Measurements from ENCODE around the gene LAMTOR4. TPM values are rescaled to one million over a fixed set of nuclear protein-coding genes. Genes with fewer than 3 reads are reported as not detected.

Gene LAMTOR4
- total RNA-seq, 2 experiments from 2014 or later: 108 to 116 TPM

GRCh38 chr7:100158229-100159098 is 9.7 kb downstream of the LAMTOR4 start, which contains the start of gene TRAPPC14:
TSS of gene TRAPPC14 (minus strand) at chr7:100158723. CDS start at chr7:100158499, 224 bp downstream.
- peak within 1 kb of the TSS; percentile 89 for H3K27ac Mint-ChIP-seq
- intact Hi-C loops (cut with micrococcal nuclease): no loop called here
- peak; percentile 96 for DNase-seq
- H3K4me1 Mint-ChIP-seq (ENCODE audit: low read depth): peaks cover 41% of the 10 kb centered on the region
- ChIA-PET CTCF (interaction anchor here (0.7 to 2.4 kb wide), 6 partner anchors 7 to 32 kb away, joined by 3 to 9 read pairs (median 5); no protein-coding TSS in a partner anchor), POLR2A (interaction anchor here (0.6 to 1.8 kb wide), 7 partner anchors 9 to 33 kb away, joined by 3 to 11 read pairs (median 3); partner anchors contain the start of genes GAL3ST4 and LAMTOR4)
- peaks cover 14% of the 10 kb centered on the region for H3K36me3 Mint-ChIP-seq (ENCODE audit: low read depth)
- TF ChIP-seq, protein P1, sequence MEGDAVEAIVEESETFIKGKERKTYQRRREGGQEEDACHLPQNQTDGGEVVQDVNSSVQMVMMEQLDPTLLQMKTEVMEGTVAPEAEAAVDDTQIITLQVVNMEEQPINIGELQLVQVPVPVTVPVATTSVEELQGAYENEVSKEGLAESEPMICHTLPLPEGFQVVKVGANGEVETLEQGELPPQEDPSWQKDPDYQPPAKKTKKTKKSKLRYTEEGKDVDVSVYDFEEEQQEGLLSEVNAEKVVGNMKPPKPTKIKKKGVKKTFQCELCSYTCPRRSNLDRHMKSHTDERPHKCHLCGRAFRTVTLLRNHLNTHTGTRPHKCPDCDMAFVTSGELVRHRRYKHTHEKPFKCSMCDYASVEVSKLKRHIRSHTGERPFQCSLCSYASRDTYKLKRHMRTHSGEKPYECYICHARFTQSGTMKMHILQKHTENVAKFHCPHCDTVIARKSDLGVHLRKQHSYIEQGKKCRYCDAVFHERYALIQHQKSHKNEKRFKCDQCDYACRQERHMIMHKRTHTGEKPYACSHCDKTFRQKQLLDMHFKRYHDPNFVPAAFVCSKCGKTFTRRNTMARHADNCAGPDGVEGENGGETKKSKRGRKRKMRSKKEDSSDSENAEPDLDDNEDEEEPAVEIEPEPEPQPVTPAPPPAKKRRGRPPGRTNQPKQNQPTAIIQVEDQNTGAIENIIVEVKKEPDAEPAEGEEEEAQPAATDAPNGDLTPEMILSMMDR (IDR thresholded peaks at IDR 0.05): no peak
- ATAC-seq: peak; percentile 74
- H3K4me3 Mint-ChIP-seq: peak within 1 kb of the TSS; percentile 67
- H3K27me3 Mint-ChIP-seq: no peaks in the 10 kb centered on the region
- no peaks in the 10 kb centered on the region for H3K9me3 Mint-ChIP-seq

GRCh38 chr7:100159099-100159623 is 10.4 kb downstream of the LAMTOR4 start:
- Mint-ChIP-seq H3K27ac (peak overlapping the region; percentile 88), H3K36me3 (ENCODE audit: low read depth) (peaks cover 11% of the 10 kb centered on the region), H3K4me3 (peak overlapping the region; percentile 67), H3K9me3 (no peaks in the 10 kb centered on the region), H3K27me3 (no peaks in the 10 kb centered on the region), H3K4me1 (ENCODE audit: low read depth) (peaks cover 45% of the 10 kb centered on the region)
- ChIA-PET POLR2A (interaction anchor here (0.6 to 1.2 kb wide), 3 partner anchors 9 to 41 kb away, joined by 3 to 8 read pairs (median 3); partner anchors contain the start of gene GAL3ST4), CTCF (interaction anchor here (0.9 to 2.4 kb wide), 3 partner anchors 12 to 58 kb away, joined by 3 to 8 read pairs (median 6); no protein-coding TSS in a partner anchor)
- intact Hi-C loops (cut with micrococcal nuclease): no loop called here
- DNase-seq (no peak), ATAC-seq (no peak)
- TF ChIP-seq, protein P1 (IDR thresholded peaks at IDR 0.05): no peak

DNA sequence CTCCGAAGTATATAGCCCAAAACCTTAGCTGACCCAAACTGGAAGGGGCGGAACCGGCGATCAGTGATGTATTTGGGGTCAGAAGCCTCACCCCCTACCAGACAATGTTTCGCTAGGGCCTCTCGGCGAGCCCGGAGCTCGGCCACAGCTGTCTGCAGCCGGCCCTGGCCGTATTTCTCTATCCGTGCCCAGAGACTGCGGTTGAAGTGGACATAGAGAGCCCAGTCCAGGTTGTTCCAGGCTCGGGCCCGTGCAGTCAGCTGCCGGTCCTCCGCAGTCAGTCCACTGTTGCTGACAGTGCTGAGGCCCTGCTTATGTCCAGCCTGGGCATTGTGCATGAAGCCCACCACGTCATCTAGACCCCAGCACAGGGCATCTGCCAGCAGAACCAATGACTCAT is 11.3 kb downstream of the LAMTOR4 start:
- CTCF ChIA-PET: interaction anchor here (0.9 to 1.6 kb wide), 2 partner anchors 29 to 57 kb away, joined by 3 to 5 read pairs; no protein-coding TSS in a partner anchor

GRCh38 chr7:100163006-100163531 is 14.4 kb downstream of the LAMTOR4 start:
- intact Hi-C loops (cut with micrococcal nuclease): no loop called here
- no peak for DNase-seq
- Mint-ChIP-seq H3K27me3 (peaks cover under 1% of the 10 kb centered on the region), H3K9me3 (no peaks in the 10 kb centered on the region), H3K36me3 (ENCODE audit: low read depth) (no peaks in the 10 kb centered on the region), H3K4me3 (peak overlapping the region; percentile 43), H3K4me1 (ENCODE audit: low read depth) (peaks cover 53% of the 10 kb centered on the region), H3K27ac (peak overlapping the region; percentile 82)
- ATAC-seq: peak; percentile 6
- POLR2A ChIA-PET: no interaction called here
- TF ChIP-seq, protein P1 (IDR thresholded peaks at IDR 0.05): no peak
- CTCF ChIA-PET: interaction anchor here (0.8 kb wide), 1 partner anchor 184 kb away, joined by 3 read pairs; no protein-coding TSS in a partner anchor

More for the DNA sequence above, 11.3 kb downstream of the LAMTOR4 start:
- H3K9me3 Mint-ChIP-seq: no peaks in the 10 kb centered on the region
- intact Hi-C loops (cut with micrococcal nuclease): no loop called here
- no peak for DNase-seq
- H3K4me3 Mint-ChIP-seq: peak overlapping the region; percentile 67
- POLR2A ChIA-PET: interaction anchor here (1.2 to 1.4 kb wide), 2 partner anchors 8 to 11 kb away, joined by 6 to 8 read pairs; partner anchors contain the start of genes GAL3ST4 and LAMTOR4
- peaks cover 9% of the 10 kb centered on the region for H3K36me3 Mint-ChIP-seq (ENCODE audit: low read depth)
- peaks cover 46% of the 10 kb centered on the region for H3K4me1 Mint-ChIP-seq (ENCODE audit: low read depth)
- no peak overlapping the region for H3K27ac Mint-ChIP-seq
- H3K27me3 Mint-ChIP-seq: no peaks in the 10 kb centered on the region
- TF ChIP-seq, protein P1 (IDR thresholded peaks at IDR 0.05): no peak
- no peak for ATAC-seq
